GM21529 (cell line): Measurements from ENCODE around the gene PPTC7.
"Not testable (repeated sequence)": the region's sequence is repeated elsewhere in the genome, so short reads cannot be mapped to it uniquely, and the experiment has no call there.

Experiments used
- ATAC-seq: cut with Tn5 transposase; IDR thresholded peaks from one replicate; pipeline ENCODE4 v1.9.1; 2021; ENCODE audit not compliant: unreplicated experiment

The PPTC7 gene

GRCh38 chr12:110587102-110587501 is 4.0 kb upstream of the PPTC7 start:
- not testable (repeated sequence) for ATAC-seq

GRCh38 chr12:110585231-110585799 is 2.2 kb upstream of the PPTC7 start:
- no peak for ATAC-seq

- ATAC-seq = peak; percentile 37
Measured at GRCh38 chr12:110582276-110583136, 612 bp downstream of the PPTC7 start.

- no peak for ATAC-seq
Measured at GRCh38 chr12:110581931-110582275, 1.2 kb downstream of the PPTC7 start.

DNA sequence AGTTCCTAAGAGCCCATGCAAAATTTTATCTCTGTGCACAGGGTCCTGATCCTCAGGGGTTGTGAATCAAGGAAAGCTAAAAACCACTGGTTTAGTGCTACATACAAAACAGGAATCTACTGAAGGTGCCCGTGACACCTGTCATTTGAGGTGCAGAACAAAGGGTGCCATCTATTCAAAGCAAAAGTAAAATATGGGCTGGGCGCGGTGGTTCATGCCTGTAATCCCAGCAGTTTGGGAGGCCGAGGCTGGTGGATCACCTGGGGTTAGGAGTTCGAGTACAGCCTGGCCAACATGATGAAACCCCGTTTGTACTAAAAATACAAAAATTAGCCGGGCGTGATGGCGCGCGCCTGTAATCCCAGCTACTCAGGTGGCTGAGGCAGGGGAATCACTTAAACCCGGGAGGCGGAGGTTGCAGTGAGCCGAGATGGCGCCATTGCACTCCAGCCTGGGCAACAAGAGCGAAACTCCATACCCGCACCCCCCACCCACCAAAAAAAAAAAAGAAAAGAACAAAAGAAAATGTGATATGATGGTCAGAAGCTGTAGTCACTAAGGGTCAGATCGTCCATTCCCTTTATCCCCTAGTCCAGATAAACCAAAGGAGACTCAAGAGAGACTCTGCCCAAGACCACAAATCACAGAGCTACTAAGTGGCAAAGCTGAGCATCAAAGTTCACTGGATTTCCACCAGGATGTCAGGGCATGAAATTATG is 3.4 kb downstream of the PPTC7 start:
- no peak for ATAC-seq

- ATAC-seq = no peak
Measured at GRCh38 chr12:110578694-110579534, 4.2 kb downstream of the PPTC7 start.

GRCh38 chr12:110577864-110578693 is 5.0 kb downstream of the PPTC7 start:
- ATAC-seq = peak; percentile 36

DNA sequence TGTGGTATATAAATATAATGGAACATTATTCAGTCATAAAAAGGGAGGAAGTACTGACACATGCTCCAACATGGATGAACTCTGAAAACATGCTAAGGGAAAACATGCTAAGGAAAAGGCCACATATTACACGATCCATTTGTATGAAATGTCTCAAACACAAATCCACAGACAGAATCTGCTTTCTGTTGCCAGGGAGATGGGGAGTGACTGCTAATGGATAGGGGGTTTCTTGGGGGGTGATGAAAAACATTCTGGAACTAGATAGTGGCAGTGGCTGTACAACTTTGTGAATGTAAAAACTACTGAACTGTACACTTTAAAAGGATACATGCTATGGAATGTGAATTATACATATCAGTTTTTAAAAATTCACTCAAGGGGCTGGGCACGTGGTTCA is 6.6 kb downstream of the PPTC7 start:
- ATAC-seq = no peak

GRCh38 chr12:110575326-110575725 is 7.8 kb downstream of the PPTC7 start:
- ATAC-seq = no peak

- not testable (repeated sequence) for ATAC-seq
Measured at GRCh38 chr12:110574717-110575230, 8.3 kb downstream of the PPTC7 start.

DNA sequence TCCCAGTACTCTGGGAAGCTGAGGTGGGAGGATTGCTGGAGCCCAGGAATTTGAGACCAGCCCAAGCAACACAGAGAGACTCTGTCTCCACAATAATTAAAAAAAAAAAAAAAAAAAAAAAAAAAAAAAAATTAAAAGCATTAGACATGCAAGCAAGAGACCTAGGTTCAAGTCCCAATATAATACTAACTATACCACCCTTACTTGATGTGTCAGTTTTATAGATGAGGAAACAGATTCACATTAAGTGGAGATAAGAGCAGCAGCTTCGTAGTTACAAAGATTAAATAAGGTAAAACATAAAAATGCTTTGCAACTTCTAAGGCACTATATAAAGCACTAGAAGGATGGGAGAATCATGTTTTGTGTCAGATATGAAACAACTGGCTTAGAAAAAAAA is 9.1 kb downstream of the PPTC7 start:
- ATAC-seq = no peak

DNA sequence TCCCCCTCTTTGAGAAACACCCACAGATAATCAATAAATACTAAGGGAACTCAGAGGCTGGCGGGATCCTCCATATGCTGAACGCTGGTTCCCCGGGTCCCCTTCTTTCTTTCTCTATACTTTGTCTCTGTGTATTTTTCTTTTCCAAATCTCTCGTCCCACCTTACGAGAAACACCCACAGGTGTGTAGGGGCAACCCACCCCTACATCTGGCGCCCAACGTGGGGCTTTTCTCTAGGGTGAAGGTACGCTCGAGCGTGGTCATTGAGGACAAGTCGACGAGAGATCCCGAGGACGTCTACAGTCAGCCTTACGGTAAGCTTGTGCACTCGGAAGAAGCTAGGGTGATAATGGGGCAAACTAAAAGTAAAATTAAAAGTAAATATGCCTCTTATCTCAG is 12.3 kb downstream of the PPTC7 start:
- ATAC-seq = not testable (repeated sequence)

DNA sequence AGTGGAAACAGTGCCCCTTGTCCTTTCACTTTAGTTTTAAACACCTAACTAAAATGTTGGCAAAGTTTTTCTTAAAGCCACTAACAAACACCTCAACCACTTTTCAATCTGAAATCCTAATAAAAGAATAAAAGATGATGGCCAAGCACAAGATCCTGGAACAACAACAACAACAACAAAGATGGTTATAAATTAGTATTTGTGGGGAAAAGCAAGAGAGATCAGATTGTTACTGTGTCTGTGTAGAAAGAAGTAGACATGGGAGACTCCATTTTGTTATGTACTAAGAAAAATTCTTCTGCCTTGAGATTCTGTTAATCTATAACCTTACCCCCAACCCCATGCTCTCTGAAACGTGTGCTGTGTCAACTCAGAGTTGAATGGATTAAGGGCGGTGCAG is 13.3 kb downstream of the PPTC7 start:
- ATAC-seq = not testable (repeated sequence)

GRCh38 chr12:110568752-110569151 is 14.4 kb downstream of the PPTC7 start:
- no peak for ATAC-seq

GRCh38 chr12:110566993-110567392 is 16.1 kb downstream of the PPTC7 start:
- ATAC-seq = no peak

DNA sequence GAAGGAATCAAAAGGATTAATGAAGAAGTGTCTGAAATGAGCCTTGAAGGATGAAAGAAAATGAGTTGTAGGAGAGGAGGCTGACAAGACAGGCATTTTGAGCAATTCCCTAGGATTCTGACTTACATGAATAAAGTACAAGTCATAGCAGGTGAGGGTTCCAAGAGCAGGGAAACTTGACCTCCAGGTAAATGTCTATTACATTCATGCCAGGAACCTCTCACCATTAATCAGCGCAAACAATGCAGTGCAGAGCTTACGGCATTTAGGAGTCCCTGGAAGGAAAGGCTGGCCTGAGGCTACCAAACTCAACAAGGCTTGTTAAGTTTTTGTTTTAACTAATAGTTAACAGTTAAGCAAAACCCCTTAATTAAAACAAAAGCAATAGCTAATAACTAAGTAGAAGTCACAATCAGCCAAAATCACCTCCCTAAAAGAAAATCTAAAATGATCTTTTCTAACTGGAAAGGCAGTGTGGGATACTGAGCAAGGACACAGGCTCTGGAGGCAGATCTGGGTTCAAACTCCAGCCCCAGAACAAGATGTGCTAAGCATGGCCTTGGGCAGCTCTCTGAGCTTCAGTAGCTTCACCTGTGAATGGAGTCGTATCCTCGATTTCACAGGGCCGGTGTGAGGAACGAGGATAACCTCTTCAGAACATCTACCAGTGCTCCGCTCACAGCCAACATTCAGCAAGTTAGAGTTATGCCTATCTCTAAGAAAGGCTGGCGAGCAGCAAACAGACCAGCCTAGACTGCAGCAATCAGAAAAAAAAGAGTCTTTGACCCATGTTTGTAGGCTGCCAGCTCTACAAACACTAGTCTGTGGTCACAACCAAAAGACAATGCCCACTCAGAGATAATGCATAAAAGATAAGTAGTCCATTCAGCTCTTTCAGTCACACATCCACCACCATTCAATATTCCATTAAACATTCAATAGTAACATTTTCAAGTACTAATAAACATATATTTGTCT is 16.9 kb downstream of the PPTC7 start:
- ATAC-seq = no peak

DNA sequence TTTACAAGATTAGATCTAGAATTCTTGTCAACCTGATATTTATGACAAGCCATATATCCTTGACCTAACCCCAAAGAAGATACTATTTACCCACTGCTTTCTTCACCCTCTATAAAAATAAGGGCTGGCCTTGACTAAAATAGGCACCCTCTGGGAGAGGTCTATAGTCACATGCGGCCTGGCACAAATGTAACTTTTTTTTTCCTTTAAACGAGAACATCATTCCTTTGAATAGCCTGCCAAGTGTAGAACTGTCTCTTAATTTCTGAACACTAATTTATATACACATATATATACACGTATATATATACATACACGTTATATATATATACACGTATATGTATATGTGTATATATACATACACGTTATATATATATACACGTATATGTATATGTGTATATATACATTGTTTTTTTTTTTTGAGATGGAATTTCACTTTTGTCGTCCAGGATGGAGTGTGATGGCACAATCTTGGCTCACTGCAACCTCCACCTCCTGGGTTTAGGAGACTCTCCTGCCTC is 18.6 kb downstream of the PPTC7 start:
- ATAC-seq = no peak

- no peak for ATAC-seq
Measured at GRCh38 chr12:110563702-110564470, 19.2 kb downstream of the PPTC7 start.
